Retinal pigment epithelial cell (primary cell): ENCODE results near the gene MLH1.

Experiments
- DNase-seq: peaks from one replicate; pipeline ENCODE4 v3.0.0-alpha.2; 2010; ENCODE audit warnings: low read depth
- H3K4me3 ChIP-seq: 2 replicates; pipeline ENCODE4 v1.5.1; 2011; ENCODE audit warnings: mild to moderate bottlenecking, low read length, control low read depth, moderate library complexity
- TF ChIP-seq, protein P1 (sequence below): conservative IDR thresholded peaks from 2 replicates; pipeline ENCODE4 v1.5.1; 2011; ENCODE audit warnings: low read depth, low read length, control low read depth, inconsistent platforms

MLH1 gene

DNA sequence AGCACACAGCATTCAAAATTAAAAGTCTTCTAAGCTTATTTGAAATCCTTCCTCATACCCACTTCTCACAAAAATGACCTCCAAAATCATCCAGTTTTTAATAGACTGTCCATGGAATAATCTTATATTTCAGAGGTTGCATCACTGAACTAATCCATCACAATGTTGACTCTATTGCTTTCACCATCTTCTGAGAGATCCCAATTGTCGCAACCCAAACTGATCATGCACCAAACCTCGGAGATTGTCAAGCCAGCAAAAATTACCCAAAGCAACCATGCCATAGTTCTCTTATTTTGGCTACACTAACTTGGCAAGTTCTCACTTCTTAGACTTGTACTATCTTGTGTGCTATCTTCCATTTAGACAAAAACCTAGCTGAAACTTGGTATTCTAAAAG is 105.6 kb downstream of the MLH1 start:
- TF ChIP-seq, protein P1, sequence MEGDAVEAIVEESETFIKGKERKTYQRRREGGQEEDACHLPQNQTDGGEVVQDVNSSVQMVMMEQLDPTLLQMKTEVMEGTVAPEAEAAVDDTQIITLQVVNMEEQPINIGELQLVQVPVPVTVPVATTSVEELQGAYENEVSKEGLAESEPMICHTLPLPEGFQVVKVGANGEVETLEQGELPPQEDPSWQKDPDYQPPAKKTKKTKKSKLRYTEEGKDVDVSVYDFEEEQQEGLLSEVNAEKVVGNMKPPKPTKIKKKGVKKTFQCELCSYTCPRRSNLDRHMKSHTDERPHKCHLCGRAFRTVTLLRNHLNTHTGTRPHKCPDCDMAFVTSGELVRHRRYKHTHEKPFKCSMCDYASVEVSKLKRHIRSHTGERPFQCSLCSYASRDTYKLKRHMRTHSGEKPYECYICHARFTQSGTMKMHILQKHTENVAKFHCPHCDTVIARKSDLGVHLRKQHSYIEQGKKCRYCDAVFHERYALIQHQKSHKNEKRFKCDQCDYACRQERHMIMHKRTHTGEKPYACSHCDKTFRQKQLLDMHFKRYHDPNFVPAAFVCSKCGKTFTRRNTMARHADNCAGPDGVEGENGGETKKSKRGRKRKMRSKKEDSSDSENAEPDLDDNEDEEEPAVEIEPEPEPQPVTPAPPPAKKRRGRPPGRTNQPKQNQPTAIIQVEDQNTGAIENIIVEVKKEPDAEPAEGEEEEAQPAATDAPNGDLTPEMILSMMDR: no peak
- H3K4me3 ChIP-seq: no peak overlapping the region
- DNase-seq: no peak

DNA sequence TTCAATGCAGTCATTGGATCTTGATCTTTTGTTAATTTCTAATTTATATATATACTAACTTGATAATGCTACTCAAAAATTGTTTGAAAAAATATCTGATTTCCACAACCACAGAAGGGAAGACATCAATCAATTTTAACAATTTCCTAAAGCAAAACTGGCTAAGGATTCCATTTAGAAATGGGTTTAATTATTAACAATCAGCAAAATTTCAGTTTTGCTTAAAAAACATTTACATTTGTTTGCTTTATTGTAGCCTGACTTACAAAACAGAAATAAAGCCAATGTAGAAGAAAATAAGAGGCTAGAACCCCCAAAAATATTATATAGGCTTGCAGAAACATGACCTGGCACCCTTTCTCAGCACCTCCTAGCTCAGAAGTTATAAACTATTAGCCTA is 106.2 kb downstream of the MLH1 start:
- TF ChIP-seq, protein P1: no peak
- no peak overlapping the region for H3K4me3 ChIP-seq
- no peak for DNase-seq

DNA sequence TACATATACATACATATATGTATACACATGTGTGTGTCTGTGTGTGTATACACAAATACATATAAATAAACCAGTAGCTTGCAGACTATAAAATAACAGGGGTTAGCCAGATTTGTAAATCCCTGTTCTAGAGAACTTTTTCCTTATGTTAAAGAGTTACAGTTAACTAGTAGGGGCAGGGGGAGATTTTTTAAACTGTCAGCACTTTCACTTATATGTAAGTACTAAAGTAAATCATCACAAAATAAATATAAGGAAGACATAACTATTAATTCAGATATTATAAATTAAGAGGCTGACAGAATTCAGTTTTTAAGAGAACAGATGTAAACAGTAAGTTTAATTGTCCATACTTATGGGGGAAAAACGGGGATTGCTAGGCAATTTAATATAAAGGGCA is 107.1 kb downstream of the MLH1 start:
- DNase-seq: no peak
- TF ChIP-seq, protein P1: no peak
- no peak overlapping the region for H3K4me3 ChIP-seq
